Endothelial cell of umbilical vein (primary cell): ENCODE results near the gene CCER1.

Experiments
- CTCF ChIP-seq, 2 donors: IDR thresholded peaks; 1 replicate in 1 of 2; 2 replicates in 1 of 2; pipeline ENCODE4 v1.5.1; 2011; ENCODE audit warnings: low read length in 2 of 2, mild to moderate bottlenecking in 2 of 2, moderate library complexity in 2 of 2, control low read depth in 1 of 2, inconsistent platforms in 1 of 2, low read depth in 1 of 2; ENCODE audit not compliant: insufficient read depth in 1 of 2; ENCODE audit errors: extremely low read depth in 1 of 2
- EZH2 ChIP-seq: IDR thresholded peaks from 2 replicates; pipeline ENCODE4 v1.6.1; 2012; ENCODE audit warnings: borderline replicate concordance, low read depth, mild to moderate bottlenecking, moderate library complexity, low read length, inconsistent platforms; ENCODE audit not compliant: severe bottlenecking
- GATA2 ChIP-seq: IDR thresholded peaks from 2 replicates; pipeline ENCODE4 v1.7.0; 2011; ENCODE audit warnings: low read depth, mild to moderate bottlenecking, moderate library complexity, mixed read lengths, low read length; ENCODE audit not compliant: insufficient read length, insufficient read depth
- JUN ChIP-seq: IDR thresholded peaks from 2 replicates; pipeline ENCODE4 v1.6.1; 2011; ENCODE audit warnings: borderline replicate concordance, low read depth; ENCODE audit not compliant: insufficient read length, insufficient read depth
- MAX ChIP-seq: IDR thresholded peaks from 2 replicates; pipeline ENCODE4 v1.6.1; 2011; ENCODE audit not compliant: insufficient read depth, insufficient read length
- MYC ChIP-seq: IDR thresholded peaks from one replicate; pipeline ENCODE4 v1.6.1; 2011; ENCODE audit warnings: mild to moderate bottlenecking, low read depth, low read length
- POLR2A ChIP-seq: IDR thresholded peaks from 2 replicates; pipeline ENCODE4 v1.6.1; 2012; ENCODE audit warnings: low read depth, mild to moderate bottlenecking, control low read depth, low read length
- POLR2AphosphoS5 ChIP-seq: IDR thresholded peaks from 2 replicates; pipeline ENCODE4 v1.6.1; 2012; ENCODE audit warnings: low read depth, mild to moderate bottlenecking, control low read depth, low read length, moderate library complexity; ENCODE audit not compliant: insufficient read depth

GRCh38 chr12:90959538-90960139 lies 4.7 kb upstream of the CCER1 start:
- TF ChIP-seq POLR2AphosphoS5 (no peak), MYC (no peak), CTCF (IDR thresholded peaks at IDR 0.05; ENCODE audit: extremely low read depth in 1 of 2, insufficient read depth in 1 of 2, low read depth in 1 of 2, low read length in 2 of 2) (peak; percentile 57 to 74), JUN (no peak), EZH2 (no peak), GATA2 (no peak), POLR2A (no peak), MAX (no peak)
